ENCODE data around the gene SH2D3A. TPM values are rescaled to one million over a fixed set of nuclear protein-coding genes. Genes with fewer than 3 reads are reported as not detected.
"Not testable (repeated sequence)": the region's sequence is repeated elsewhere in the genome, so short reads cannot be mapped to it uniquely, and the experiment has no call there.

Gene SH2D3A
- total RNA-seq, 2 donors from 2014 or later = 16.4 to 33.0 TPM

DNA sequence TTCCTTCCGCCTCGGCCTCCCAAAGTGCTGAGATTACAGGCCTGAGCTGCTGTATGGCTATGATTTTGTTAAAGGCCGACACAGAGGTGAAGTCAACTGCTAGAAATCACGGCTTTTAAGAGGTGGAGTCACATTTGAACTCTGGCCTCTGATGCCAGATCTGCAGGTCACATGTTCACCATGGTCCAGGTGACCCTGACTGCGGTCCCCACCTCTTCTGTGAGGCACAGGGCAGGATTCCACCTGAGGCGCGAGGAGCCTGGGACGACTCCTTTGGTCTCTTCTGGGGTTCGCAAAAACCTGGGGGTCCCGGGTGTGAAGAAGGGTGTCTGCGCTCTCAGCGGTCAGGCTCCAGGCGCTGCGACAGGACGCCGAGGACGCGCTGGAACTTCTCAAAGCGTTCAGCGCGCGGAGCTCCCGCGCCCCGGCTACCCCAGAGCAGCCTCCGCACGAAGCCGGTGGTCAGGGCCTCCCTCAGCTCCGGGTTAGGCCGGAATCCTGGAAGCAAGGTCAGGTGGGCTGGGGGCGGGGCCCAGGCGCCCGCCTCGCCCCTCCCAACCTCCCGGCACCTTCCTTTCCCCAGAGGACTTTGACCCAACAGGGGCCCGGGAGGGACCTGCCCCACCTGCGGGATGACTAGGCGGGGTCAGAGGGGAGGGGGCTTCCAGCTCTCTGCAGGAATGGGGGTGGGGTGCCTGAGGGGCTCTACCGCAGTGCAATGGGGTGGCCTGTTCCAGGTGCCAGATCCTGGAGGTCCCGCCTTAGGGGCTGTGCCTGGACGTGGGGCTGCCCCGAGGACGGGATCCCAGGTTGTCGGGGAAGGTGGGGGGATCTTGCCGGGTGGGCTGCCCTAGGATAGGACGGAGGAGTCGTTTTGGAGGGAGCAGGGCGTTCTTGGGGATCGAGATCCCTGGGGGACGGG lies 14.7 kb downstream of the SH2D3A start:
- peak in 1 of 2 donors; percentile 2 for ATAC-seq
- no peaks in the 10 kb centered on the region for H3K9me3 Mint-ChIP-seq
- no peak for DNase-seq (ENCODE audit: low spot score in 2 of 2)
- peaks cover 7 to 33% of the 10 kb centered on the region in 2 donors for H3K36me3 Mint-ChIP-seq
- peak overlapping the region; percentile 57 to 74 for H3K27ac Mint-ChIP-seq

DNA sequence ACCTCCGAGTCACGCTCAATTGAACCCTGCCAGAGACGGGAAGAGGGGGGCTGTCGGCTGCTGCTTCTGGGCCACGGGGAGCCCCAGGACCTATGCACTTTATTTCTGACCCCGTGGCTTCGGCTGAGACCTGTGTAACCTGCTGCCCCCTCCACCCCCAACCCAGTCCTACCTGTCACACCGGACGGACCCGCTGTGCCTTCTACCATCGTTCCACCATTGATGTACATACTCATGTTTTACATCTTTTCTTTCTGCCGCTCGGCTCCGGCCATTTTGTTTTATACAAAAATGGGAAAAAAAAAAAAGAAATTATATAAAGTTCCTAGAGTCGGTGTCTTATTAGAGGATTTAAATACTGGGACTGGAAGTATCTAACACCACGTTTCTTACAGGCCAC lies 16.0 kb downstream of the SH2D3A start:
- DNase-seq (ENCODE audit: low spot score in 2 of 2) = no peak
- Mint-ChIP-seq H3K9me3 (no peaks in the 10 kb centered on the region), H3K27ac (no peak overlapping the region), H3K36me3 (peaks cover 7 to 33% of the 10 kb centered on the region in 2 donors)
- ATAC-seq = no peak

DNA sequence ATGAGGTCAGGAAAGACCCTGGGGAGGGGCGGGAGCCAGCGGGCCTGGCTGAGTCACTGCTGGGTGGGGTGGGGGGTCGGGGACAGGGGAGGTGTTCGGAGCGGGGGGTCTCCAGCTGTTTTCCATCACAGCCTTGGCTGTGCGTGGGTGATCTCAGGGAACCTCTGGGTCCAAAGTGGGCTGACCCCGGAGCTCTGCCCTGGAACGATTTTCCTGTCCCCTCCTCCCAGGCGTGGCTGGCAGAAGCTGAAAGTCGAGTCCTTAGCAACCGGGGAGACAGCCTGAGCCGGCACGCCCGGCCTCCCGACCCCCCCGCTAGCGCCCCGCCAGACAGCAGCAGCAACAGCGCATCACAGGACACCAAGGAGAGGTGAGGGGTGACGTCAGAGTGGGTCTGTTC lies 17.2 kb downstream of the SH2D3A start:
- H3K27ac Mint-ChIP-seq = no peak overlapping the region
- peaks cover 12 to 32% of the 10 kb centered on the region in 2 donors for H3K36me3 Mint-ChIP-seq

DNA sequence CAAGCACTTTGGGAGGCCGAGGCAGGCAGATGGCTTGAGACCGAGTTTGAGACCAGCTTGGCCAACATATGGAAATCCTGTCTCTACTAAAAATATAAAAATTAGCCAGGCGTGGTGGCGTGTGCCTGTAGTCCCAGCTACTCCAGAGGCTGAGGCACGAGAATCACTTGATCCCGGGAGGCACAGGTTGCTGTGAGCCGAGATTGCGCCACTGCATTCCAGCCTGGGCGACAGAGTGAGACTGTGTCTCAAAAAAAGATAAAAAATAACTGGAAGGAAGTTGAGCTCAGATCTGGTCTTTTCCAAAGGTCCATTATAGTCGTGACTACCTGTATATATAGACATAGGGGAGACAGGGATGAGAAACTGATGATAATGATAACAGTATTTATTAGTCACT lies 18.7 kb downstream of the SH2D3A start:
- H3K36me3 Mint-ChIP-seq = peaks cover 16 to 32% of the 10 kb centered on the region in 2 donors
- not testable (repeated sequence) for H3K27ac Mint-ChIP-seq; H3K9me3 Mint-ChIP-seq; DNase-seq (ENCODE audit: low spot score in 2 of 2); ATAC-seq

More for the DNA sequence above, 17.2 kb downstream of the SH2D3A start:
- H3K9me3 Mint-ChIP-seq = no peaks in the 10 kb centered on the region
- ATAC-seq (no peak), DNase-seq (ENCODE audit: low spot score in 2 of 2) (no peak)

DNA sequence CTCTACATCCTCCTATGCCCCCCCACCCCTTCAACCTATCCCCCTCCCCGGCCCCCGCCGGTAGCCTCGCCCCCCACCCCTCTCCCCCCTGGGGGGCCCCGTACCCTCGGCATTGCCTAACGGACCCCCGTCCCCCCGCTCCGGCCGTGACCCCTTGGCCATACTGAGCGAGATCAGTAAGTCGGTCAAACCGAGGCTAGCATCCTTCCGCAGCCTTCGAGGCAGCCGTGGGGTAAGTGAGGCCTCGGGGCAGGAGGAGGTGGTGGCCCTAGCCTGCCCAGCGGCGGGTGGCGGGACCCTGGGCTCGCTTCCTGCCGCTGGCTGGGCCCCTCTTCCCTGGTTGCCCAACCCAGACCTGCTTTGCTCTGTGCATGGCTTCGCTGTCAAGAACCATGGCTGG lies 21.3 kb downstream of the SH2D3A start:
- Mint-ChIP-seq H3K36me3 (peaks cover 25 to 33% of the 10 kb centered on the region in 2 donors), H3K27ac (no peak overlapping the region)
- ATAC-seq = no peak

DNA sequence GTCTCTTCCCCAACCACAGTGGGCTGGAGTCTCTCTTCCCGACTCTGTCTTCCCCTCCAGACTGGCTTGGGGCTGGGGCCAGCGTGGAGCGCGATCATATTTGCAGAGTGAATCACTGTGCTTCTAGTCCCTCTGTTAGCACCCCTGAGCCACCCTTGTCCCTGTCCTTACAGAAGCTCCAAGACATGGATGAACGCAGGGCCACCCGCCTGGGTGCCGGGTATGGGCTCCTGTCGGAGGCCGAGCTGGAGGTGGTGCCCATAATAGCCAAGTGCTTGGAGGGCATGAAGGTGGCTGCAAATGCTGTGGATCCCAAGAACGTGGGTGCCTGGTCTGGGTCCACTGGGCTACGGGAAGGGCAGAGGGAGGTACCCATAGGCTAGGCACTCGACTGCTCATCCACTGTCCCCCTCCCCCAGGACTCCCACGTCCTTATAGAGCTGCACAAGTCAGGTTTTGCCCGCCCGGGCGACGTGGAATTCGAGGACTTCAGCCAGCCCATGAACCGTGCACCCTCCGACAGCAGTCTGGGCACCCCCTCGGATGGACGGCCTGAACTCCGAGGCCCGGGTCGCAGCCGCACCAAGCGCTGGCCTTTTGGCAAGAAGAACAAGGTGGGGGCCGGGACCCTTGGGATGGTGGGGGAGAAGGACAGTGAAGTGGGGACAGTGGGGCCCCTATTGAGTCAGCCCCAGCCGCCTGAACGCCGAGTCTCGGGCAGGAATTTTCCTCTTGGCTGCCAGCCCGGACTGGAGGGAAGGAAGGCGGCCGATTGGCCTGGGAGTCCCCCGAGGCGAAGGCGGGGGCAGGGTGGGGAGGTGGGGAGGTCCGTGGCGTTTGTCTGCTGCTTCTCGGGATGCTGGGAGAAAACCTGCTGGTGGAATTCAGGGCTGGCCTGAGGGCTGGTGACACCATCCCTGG lies 22.6 kb downstream of the SH2D3A start:
- DNase-seq (ENCODE audit: low spot score in 2 of 2) (no peak), ATAC-seq (no peak)
- peaks cover 26 to 29% of the 10 kb centered on the region in 2 donors for H3K36me3 Mint-ChIP-seq
- H3K27ac Mint-ChIP-seq = peak overlapping the region in 1 of 2 donors; percentile 9
- H3K9me3 Mint-ChIP-seq = no peaks in the 10 kb centered on the region

More for the DNA sequence above, 21.3 kb downstream of the SH2D3A start:
- H3K9me3 Mint-ChIP-seq = no peaks in the 10 kb centered on the region
- DNase-seq (ENCODE audit: low spot score in 2 of 2) = no peak

DNA sequence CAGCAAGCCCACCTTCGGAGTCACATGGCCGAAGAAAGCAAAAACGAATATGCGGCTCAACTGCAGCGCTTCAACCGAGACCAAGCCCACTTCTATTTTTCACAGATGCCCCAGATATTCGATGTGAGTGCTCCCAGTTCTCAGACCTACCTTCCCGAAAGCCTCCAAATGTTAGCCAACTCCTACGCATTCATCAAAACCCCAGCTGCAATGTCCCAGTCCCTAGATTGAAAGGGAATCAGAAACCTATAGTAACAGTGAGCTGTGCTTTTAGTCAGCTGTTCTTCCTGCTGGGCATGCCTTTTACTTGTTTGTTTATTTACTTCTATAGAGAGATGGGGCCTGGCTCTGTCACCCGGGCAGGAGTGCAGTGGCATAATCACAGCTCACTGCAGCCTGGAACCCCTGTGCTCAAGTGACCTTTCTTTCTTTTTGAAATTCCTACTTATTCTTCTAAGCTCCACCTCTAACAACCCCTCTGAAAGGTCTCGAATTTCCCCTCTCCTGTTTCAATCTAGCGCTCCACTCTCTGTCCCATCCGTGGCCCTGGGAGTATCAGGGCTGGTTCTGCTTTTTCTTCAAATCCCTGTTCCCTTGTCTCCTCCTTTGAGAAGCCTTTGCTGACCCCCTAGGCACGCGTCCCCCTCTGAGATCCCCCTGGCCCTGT lies 23.4 kb downstream of the SH2D3A start:
- peaks cover 21 to 24% of the 10 kb centered on the region in 2 donors for H3K36me3 Mint-ChIP-seq

DNA sequence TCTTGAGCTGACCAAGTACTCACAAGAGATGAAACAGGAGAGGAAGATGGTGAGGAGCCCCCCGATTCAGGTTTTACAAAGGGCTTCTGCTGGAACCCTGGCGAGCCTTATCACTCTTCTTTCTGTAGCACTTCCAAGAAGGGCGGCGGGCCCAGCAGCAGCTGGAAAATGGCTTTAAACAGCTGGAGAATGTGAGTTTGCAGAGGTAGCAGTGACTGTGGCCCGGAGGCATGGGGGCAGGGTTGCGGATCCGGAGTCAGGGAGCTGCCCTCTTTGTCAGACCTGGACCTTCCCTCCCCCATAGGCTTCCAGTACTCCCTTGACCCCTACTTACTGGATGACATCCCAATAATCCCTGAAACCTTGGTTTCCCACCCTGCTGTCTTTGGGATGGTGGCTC lies 24.2 kb downstream of the SH2D3A start:
- Mint-ChIP-seq H3K27ac (no peak overlapping the region), H3K36me3 (peaks cover 21% of the 10 kb centered on the region in 2 donors), H3K9me3 (no peaks in the 10 kb centered on the region)
- DNase-seq (ENCODE audit: low spot score in 2 of 2) (no peak), ATAC-seq (no peak)

More for the DNA sequence above, 23.4 kb downstream of the SH2D3A start:
- peak overlapping the region; percentile 9 to 77 for H3K27ac Mint-ChIP-seq
- no peak for DNase-seq (ENCODE audit: low spot score in 2 of 2)
- ATAC-seq = no peak
- H3K9me3 Mint-ChIP-seq = no peaks in the 10 kb centered on the region

DNA sequence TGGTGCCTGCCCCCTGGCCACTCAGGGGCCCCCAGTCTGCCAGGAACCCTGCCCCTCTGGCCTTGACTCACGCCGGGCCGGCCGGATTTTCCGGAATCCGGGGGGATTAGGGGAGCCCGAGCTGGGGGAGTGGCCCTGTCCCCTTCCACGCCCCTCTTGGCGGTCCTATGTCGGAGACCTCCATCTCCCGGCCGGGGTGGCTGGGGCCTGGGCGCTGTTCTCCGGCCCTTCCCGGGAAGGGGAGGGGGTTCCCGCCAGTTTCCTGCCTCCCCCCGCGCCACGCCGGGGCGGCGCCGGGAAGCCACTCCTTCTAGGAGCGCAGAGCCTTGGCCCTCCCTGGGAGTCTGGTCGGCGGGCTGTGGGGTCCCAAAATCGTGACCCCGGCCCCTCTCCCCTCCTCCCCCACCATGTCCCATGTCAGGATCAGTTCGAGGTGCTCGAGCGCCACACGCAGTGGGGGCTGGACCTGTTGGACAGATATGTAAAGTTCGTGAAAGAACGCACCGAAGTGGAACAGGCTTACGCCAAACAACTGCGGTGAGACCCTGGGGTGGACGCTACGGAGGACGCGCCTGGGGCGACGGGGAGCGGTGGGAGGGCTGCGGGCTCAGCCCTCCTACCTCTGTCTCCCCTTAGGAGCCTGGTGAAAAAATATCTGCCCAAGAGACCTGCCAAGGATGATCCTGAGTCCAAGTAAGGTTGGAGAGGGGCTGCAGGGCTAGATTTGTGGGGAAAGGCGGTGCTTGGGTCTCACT lies 26.5 kb downstream of the SH2D3A start:
- Mint-ChIP-seq H3K27ac (peak overlapping the region; percentile 75 to 88), H3K36me3 (peaks cover 19 to 26% of the 10 kb centered on the region in 2 donors), H3K9me3 (no peaks in the 10 kb centered on the region)
- ATAC-seq (peak in 1 of 2 donors; percentile 10), DNase-seq (ENCODE audit: low spot score in 2 of 2) (peak in 1 of 2 donors; percentile 83)

DNA sequence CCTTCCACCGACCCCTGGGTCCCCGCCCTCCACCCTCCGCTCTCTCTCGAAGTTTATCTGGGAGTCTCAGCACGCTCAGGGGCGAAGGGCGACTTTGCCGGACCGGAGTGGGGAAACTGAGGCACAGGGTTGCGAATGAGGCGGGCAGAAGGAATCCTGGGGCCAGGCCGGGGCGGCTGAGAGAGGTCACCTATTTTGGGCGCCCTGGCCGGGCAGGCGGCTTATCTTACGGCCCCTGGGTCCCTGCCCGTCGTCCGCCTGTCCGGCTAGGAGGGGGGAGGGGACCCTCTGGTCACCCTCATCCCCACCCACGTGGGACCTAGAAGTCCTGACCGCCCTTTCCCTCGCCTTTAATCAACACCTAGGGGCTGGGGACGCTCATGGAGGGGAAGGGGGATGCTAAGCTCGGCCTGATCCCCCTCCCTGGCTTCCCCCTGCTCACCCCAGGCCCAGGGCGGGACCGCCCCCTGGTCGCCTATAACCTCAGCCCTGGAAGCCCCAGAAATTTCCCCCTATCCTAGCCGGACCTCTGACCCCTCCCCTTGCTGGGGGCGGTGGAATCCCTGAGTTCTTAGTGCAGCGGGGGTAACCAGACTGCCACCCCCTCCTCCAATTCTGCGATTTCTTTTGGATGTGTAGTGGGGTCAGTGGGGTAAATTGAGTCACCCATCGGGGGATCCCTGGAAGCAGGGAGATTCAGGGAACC lies 27.2 kb downstream of the SH2D3A start:
- no peaks in the 10 kb centered on the region for H3K9me3 Mint-ChIP-seq
- DNase-seq (ENCODE audit: low spot score in 2 of 2) (peak; percentile 24 to 84), ATAC-seq (peak in 1 of 2 donors; percentile 29)
- H3K36me3 Mint-ChIP-seq = peaks cover 19 to 21% of the 10 kb centered on the region in 2 donors
- H3K27ac Mint-ChIP-seq = peak overlapping the region in 1 of 2 donors; percentile 75

DNA sequence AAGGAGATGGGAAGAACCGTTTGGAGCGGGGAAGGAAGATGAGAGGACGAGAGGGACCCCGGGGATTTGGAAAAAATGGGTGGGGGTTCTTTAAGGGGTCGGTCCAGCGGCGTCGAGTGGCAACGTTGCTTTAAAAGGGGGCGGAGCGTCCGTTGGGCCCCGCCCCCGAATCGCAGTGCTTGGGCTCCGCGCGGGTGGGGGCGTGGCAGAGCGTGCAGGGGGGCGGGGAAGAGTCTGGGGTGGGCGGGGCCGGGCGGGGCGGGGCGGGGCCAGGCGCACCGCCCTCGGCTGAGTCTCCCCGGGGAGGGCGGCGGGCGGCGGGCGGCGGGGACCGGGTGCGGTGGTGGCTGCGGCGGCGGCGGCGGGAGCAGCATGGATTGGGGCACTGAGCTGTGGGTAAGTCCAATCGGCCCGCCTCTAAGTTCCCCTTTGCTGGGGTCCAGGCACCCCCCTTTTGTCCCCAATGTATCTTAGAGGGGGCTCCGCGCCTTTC lies 27.8 kb downstream of the SH2D3A start, which contains the start of gene TRIP10:
TSS of gene TRIP10 (plus strand) at position 291 of the 493 bp plus-strand sequence. CDS start at position 373, 82 bp downstream.
- peaks cover 17 to 20% of the 10 kb centered on the region in 2 donors for H3K36me3 Mint-ChIP-seq
- ATAC-seq = peak; percentile 0 to 5

DNA sequence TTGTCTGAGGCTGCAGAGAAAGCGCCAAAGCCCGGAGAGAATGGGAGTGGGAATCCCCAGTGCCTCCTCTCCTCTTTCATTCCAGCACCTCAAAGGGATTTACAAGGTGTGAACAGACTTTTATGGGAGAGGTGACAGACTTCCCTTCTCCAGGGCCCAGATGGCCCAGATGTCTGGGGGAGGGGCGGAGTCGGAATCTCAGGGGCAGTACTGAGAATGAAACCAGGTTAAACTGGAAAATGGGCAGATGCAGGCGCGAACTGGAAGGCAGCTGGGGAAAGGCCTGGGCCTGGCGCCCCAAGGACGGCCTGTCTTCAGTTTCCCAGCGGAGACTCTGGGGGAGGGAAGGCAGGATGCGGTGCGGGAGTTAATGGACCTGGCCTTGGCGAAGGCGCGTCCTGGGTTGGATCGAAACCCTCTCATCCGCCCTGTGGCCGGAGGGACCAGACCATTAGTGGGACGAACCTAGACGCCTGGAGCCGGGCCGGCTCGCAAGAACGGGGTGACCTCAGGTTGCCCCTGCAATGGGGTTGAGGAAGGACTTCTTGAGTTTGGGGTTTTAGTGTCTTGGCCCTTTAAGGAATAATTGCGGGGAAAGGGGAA lies 28.3 kb downstream of the SH2D3A start:
- Mint-ChIP-seq H3K36me3 (peaks cover 12 to 16% of the 10 kb centered on the region in 2 donors), H3K9me3 (no peaks in the 10 kb centered on the region), H3K27ac (peak overlapping the region; percentile 92 to 97)
- ATAC-seq (no peak), DNase-seq (ENCODE audit: low spot score in 2 of 2) (peak; percentile 46 to 69)

More for the DNA sequence above, 27.8 kb downstream of the SH2D3A start, which contains the start of gene TRIP10:
- H3K9me3 Mint-ChIP-seq = no peaks in the 10 kb centered on the region
- H3K27ac Mint-ChIP-seq = peak within 1 kb of the TSS; percentile 92 to 97
- DNase-seq (ENCODE audit: low spot score in 2 of 2) = peak; percentile 79 to 87

DNA sequence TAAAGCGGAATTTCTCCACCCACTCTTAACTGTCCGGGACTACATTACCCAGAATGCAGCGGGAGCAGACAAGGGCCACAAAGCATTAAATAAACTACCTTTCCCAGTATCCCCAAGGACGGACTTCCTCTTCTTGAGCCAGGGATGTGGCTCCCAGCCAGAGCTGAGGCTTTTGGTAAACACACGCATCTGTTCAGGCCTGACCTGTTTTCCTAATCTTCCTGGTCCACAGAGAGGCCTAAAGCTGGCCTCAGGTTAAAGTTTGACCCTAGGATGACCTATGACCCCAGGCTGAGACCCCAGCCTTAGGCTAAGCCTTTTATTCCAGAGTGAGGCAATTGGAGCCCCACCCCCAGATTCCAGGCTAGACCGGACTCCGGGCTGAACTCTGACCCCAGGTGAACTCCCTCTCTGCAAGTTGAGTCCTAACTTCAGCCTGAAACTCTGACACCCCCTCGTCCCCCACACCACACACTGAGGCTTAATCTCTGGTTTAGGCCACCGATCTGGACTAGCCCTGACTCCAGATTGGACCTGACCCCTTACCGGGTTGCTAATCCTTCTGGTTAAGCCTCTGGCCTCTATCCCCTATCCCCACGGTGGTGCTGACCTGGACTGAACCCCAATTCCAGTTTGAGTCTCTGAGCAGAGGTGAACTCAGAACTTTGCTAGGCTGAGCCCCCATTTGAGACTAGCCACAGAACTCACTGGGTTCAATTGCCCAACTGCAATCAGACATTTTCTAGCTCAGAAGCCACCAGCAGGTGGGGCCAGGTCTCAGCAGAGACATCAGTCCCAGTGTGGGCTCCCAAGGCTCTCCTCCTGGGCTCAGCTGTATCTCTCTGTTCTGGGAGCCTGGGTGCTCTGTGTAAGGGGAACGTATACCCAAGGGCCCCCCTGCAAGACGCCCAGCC lies 29.1 kb downstream of the SH2D3A start:
- DNase-seq (ENCODE audit: low spot score in 2 of 2) (peak; percentile 74 to 78), ATAC-seq (peak; percentile 7 to 25)
- Mint-ChIP-seq H3K9me3 (no peaks in the 10 kb centered on the region), H3K36me3 (peaks cover 10 to 16% of the 10 kb centered on the region in 2 donors), H3K27ac (peak overlapping the region; percentile 92 to 97)
